ENCODE measurements around the gene CFAP46. TPM values are rescaled to one million over a fixed set of nuclear protein-coding genes. Genes with fewer than 3 reads are reported as not detected.

Gene CFAP46
- polyA plus RNA-seq, 1 donor from 2014 or later, result 2.6 TPM

DNA sequence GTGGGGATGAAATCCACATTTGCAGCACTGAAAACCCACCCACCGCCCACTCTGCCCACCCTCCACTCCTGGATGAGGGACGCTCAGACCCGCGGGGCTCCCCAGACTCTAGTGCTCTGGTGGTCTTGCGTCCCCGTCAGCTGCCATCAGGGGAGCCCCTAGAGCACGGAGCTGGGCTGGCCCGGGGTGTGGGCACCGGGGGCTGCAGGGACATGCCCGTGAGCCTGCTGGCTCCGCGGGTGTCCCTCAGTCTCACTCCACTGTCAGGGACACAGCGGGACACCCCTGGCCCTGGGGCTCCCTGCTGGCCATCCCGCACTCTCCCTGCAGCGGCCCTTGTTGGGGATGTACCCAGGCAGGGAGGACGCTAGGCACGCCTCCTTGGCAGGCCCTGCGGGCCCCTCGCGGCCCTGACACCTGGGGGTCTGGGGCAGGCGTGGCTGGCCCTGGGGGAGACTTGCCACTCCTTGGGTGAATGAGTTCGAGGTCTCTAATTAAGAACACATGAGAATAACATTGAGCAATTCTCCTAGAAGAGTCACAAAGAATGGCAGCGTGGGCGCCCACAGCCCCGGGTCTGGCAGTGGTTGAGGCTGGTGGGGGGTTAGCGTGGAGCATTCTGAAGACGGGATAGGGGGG, 64.2 kb downstream of the CFAP46 start:
- no peaks in the 10 kb centered on the region for H3F3A ChIP-seq (ENCODE audit: insufficient read depth, low read length, poor library complexity, severe bottlenecking)
- H3K27me3 ChIP-seq (ENCODE audit: insufficient read depth, low read depth, low read length), result no peaks in the 10 kb centered on the region
- no peak overlapping the region for H3K4me2 ChIP-seq (ENCODE audit: low read length)
- no peaks in the 10 kb centered on the region for H3K9me2 ChIP-seq (ENCODE audit: insufficient read depth, low read length)
- TF ChIP-seq, protein P1, sequence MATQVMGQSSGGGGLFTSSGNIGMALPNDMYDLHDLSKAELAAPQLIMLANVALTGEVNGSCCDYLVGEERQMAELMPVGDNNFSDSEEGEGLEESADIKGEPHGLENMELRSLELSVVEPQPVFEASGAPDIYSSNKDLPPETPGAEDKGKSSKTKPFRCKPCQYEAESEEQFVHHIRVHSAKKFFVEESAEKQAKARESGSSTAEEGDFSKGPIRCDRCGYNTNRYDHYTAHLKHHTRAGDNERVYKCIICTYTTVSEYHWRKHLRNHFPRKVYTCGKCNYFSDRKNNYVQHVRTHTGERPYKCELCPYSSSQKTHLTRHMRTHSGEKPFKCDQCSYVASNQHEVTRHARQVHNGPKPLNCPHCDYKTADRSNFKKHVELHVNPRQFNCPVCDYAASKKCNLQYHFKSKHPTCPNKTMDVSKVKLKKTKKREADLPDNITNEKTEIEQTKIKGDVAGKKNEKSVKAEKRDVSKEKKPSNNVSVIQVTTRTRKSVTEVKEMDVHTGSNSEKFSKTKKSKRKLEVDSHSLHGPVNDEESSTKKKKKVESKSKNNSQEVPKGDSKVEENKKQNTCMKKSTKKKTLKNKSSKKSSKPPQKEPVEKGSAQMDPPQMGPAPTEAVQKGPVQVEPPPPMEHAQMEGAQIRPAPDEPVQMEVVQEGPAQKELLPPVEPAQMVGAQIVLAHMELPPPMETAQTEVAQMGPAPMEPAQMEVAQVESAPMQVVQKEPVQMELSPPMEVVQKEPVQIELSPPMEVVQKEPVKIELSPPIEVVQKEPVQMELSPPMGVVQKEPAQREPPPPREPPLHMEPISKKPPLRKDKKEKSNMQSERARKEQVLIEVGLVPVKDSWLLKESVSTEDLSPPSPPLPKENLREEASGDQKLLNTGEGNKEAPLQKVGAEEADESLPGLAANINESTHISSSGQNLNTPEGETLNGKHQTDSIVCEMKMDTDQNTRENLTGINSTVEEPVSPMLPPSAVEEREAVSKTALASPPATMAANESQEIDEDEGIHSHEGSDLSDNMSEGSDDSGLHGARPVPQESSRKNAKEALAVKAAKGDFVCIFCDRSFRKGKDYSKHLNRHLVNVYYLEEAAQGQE (IDR thresholded peaks at IDR 0.05; ENCODE audit: borderline replicate concordance), result no peak
- no peak for TF ChIP-seq RAD21 (conservative IDR thresholded peaks at IDR 0.05)
- no peak for TF ChIP-seq EP300 (conservative IDR thresholded peaks at IDR 0.05; ENCODE audit: poor library complexity, severe bottlenecking)
- no peak for TF ChIP-seq TAF1 (IDR thresholded peaks at IDR 0.05; ENCODE audit: low read depth)
- no peak for TF ChIP-seq EZH2 (IDR thresholded peaks at IDR 0.05; ENCODE audit: borderline replicate concordance, insufficient read depth, low read length, poor library complexity, severe bottlenecking)
- no peak for TF ChIP-seq SMC3 (conservative IDR thresholded peaks at IDR 0.05; ENCODE audit: poor library complexity)
- no peak for TF ChIP-seq POLR2AphosphoS5 (IDR thresholded peaks at IDR 0.05)
- H3K79me2 ChIP-seq (replicated peaks; ENCODE audit: insufficient read depth, low read length), result no peaks in the 10 kb centered on the region
- no peak overlapping the region for H3K4me3 ChIP-seq (ENCODE audit: low read length)
- no peak overlapping the region for H3K9ac ChIP-seq (ENCODE audit: low read length)
- no peak overlapping the region for H3K27ac ChIP-seq (ENCODE audit: low read length)
- no peaks in the 10 kb centered on the region for H3K36me3 ChIP-seq (ENCODE audit: insufficient read depth, low read length)
- H4K20me1 ChIP-seq (ENCODE audit: insufficient read depth), result no peaks in the 10 kb centered on the region
- no peaks in the 10 kb centered on the region for H3K9me3 ChIP-seq (ENCODE audit: low read length)
- no peak overlapping the region for H2AFZ ChIP-seq (ENCODE audit: low read depth, low read length)

DNA sequence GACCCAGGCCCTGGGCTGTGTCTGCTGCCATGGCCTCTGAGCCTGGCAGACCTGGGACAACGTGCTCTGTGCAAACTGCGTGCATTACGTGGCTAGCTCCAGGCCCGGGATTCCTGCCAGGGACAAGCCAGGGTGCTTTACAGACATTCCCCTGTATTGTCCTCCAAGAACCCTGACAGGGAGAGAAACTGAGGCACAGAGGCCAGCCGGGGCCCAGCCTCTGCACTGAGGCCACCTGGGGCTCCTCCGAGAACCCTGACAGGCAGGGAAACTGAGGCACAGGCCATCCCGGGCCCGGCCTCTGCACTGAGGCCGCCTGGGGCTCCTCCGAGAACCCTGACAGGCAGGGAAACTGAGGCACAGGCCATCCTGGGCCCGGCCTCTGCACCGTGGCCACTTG, 64.9 kb downstream of the CFAP46 start:
- no peak overlapping the region for H2AFZ ChIP-seq (ENCODE audit: low read depth, low read length)
- H3K9ac ChIP-seq (ENCODE audit: low read length), result no peak overlapping the region
- H3F3A ChIP-seq (ENCODE audit: insufficient read depth, low read length, poor library complexity, severe bottlenecking), result no peaks in the 10 kb centered on the region
- no peaks in the 10 kb centered on the region for H3K9me2 ChIP-seq (ENCODE audit: insufficient read depth, low read length)
- TF ChIP-seq POLR2AphosphoS5 (IDR thresholded peaks at IDR 0.05) (no peak), MXI1 (conservative IDR thresholded peaks at IDR 0.05; ENCODE audit: poor library complexity, severe bottlenecking) (no peak), EP300 (conservative IDR thresholded peaks at IDR 0.05; ENCODE audit: poor library complexity, severe bottlenecking) (no peak), CTCF (IDR thresholded peaks at IDR 0.05; ENCODE audit: poor library complexity, severe bottlenecking) (no peak), TAF1 (IDR thresholded peaks at IDR 0.05; ENCODE audit: low read depth) (no peak), EZH2 (IDR thresholded peaks at IDR 0.05; ENCODE audit: borderline replicate concordance, insufficient read depth, low read length, poor library complexity, severe bottlenecking) (no peak), SMC3 (conservative IDR thresholded peaks at IDR 0.05; ENCODE audit: poor library complexity) (no peak), RAD21 (conservative IDR thresholded peaks at IDR 0.05) (no peak)
- TF ChIP-seq, protein P1 (IDR thresholded peaks at IDR 0.05; ENCODE audit: borderline replicate concordance), result no peak
- no peaks in the 10 kb centered on the region for H3K9me3 ChIP-seq (ENCODE audit: low read length)
- no peaks in the 10 kb centered on the region for H3K27me3 ChIP-seq (ENCODE audit: insufficient read depth, low read depth, low read length)
- H4K20me1 ChIP-seq (ENCODE audit: insufficient read depth), result no peaks in the 10 kb centered on the region
- H3K36me3 ChIP-seq (ENCODE audit: insufficient read depth, low read length), result no peaks in the 10 kb centered on the region
- no peak overlapping the region for H3K4me3 ChIP-seq (ENCODE audit: low read length)
- H3K79me2 ChIP-seq (replicated peaks; ENCODE audit: insufficient read depth, low read length), result no peaks in the 10 kb centered on the region
- H3K27ac ChIP-seq (ENCODE audit: low read length), result no peak overlapping the region
- H3K4me2 ChIP-seq (ENCODE audit: low read length), result no peak overlapping the region

Data from neural cell (in vitro differentiated cells).